Skeletal muscle cell (primary cell): ENCODE measurements around the gene SEC23B.

Experiments used
- DNase-seq: peaks from one replicate; pipeline ENCODE4 v3.0.0-alpha.2; 2010; ENCODE audit warnings: low read depth
- H3K4me3 ChIP-seq: 2 replicates; pipeline ENCODE4 v1.5.1; 2011; ENCODE audit warnings: low read depth, mild to moderate bottlenecking, control low read depth, low read length, moderate library complexity

SEC23B gene

DNA sequence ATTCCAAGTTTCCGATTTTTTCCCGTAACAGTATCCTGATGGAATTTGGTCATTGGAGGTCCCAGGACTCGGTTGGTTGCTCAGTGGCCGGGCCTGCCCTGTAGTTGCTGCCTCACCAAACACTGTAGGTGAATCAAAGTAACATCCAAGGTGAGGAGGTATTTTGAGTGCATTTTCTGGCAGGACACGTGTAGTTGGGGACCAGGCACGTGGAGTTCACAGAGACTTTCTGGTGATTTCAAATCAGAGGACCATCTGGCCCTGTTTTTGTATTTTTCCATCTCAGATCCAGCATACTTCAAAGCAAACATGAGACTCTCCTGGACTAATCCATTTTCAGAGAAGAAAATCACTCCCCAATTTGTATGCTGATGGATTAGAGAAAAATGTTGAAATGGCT lies 70.2 kb downstream of the SEC23B start:
- H3K4me3 ChIP-seq: no peak overlapping the region
- DNase-seq: no peak

DNA sequence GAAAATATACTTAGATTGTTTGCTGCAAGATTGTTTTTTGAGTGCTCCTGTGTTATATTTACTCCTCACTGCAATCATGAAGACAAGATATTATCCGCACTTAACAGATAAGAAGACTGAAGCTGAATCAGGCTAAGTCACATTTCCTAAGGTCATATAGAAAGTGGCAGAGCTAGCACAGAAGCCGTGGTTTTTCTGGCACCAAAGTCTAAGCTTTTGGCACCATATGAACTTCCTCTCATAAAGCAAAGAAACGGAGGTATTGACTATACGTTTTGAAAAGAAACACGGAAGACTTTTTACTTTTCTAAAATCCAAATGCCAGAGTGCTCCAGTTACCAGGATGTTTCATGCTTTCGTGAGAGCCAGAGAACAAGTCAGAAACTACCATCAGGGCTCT lies 70.8 kb downstream of the SEC23B start:
- no peak overlapping the region for H3K4me3 ChIP-seq

DNA sequence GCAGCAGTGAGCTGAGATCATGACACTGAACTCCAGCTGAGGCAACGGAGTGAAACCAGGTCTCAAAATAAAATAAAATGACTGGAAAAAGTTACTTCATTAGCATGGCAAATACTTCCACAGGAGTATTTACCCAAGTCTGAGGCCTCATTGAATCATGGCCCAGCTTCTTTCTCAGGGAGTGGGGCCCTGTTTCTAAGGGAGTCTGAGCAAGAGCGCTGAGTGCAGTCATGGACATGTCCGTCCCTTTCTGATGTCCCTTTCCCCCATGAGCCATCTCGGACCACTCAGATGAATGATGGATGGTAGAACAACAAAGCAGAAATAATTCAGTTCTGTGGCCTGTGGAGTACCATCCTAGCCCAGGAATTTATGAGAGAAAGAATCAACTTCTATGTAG lies 72.3 kb downstream of the SEC23B start:
- DNase-seq: no peak
- no peak overlapping the region for H3K4me3 ChIP-seq

More for the DNA sequence above, 70.8 kb downstream of the SEC23B start:
- no peak for DNase-seq

DNA sequence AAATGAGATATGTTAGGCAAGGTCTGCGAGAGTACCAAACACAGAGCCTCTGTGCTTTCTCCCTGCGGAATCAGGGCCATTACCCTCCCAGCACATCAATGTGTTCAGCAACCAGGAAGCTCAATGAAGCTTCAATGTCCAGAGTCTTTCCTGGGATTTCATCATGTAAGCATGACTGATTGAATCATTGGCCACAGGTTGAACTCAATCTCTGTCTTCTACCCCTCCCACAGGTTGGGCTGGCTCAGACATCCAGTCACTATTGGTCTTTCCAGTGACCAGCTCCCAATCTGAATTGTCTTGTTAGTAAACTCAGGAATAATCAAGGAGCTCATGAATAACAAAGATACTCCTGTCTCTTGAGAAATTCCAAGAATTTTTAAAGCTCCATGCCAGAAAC lies 77.4 kb downstream of the SEC23B start:
- DNase-seq: peak; percentile 56
- no peak overlapping the region for H3K4me3 ChIP-seq

DNA sequence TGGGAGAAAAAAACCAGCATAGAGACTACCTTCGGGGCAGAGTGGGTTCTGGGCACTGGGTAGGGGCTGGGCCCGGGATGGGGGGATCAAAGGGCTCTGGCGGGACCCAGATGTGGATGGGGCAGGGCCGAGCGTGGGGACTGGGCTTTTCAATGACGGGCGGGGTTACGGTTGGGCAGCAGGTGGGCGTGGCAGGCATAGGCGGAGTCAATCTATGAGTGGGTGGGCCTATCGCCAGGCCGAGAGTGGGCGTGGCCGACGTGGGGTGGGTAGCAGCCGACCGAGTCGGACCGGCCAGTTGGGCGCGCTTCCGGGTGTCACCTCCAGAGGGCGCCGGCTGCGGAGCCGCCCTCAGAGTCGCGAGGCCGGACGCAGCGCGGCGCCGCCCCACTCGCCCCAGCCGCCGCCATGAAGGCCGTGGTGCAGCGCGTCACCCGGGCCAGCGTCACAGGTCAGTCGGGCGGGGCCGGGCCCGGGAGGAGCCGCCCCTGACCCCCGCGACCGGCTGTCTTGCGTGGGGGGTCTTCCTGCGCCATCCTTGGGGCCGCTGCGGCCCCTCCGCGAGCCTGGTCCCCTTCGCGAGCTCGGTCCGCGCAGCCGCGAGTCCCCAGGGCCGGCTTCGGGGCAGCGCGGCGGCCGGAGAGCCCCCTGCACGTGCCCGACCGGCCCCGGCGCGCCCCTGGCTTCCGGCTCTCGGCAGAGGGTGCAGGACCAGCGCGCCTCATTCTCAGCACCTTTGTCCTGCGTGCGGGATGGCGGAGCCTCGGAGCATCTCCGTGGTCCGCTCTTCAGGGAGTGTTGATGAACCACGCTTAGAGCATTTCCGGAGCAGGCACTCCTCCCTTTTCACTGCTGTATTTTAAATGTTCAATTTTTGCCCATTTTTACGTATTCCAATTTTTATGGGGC lies 80.2 kb downstream of the SEC23B start, which contains the start of gene DTD1:
TSS of gene DTD1 (plus strand) at position 390 of the 909 bp plus-strand sequence. CDS start at position 409, 19 bp downstream.
- peak; percentile 52 for DNase-seq

DNA sequence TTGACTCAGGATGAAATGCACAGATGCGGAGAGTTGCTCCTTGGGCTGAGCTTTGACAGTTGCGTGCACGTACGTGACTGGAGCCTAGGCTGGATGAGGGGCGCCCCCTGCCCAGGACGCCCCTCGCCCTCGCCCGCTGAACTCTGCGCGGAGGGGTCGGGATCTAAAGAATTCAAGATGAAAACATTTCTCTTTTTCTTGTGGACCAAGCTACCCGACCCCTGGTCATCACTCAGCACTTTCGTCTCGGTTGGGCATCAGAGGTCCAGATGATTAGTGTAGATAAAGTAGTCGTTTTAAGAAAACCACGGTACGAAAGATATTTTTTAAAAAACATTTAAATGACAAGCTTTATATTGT lies 80.8 kb downstream of the SEC23B start:
- H3K4me3 ChIP-seq: peak overlapping the region; percentile 69
- no peak for DNase-seq

More for the DNA sequence above, 80.2 kb downstream of the SEC23B start, which contains the start of gene DTD1:
- H3K4me3 ChIP-seq: peak within 1 kb of the TSS; percentile 69

DNA sequence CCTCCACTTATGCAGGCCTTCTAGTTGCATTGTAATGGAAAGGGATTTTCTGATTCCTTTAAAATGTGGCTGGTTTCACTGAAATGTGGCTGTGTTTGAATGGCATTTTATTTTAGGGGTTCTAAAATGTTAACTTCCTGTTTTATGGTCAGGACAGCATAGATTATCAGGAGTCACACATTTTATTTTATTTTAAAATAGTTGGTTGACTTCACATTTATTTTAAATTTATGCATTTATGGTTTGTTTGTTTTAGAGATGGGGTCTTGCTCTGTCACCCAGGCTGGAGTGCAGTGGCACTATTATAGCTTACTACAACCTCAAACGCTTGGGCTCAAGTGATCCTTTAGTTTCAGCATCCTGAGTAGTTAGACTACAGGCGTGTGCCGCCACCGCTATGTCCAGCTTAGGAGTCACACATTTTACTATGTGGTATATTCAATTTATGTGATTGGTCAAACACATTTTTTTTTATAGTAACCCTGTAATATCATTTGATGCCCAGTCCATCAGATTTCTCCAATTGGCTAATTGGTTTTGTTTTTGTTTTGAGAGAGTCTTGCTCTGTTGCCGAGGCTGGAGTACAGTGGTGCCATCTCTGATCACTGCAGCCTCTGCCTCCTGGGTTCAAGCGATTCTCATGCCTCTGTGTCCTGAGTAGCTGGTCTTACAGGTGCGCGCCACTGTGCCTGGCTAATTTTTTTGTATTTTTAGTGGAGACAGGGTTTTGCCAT lies 82.4 kb downstream of the SEC23B start:
- H3K4me3 ChIP-seq: no peak overlapping the region
- DNase-seq: no peak

DNA sequence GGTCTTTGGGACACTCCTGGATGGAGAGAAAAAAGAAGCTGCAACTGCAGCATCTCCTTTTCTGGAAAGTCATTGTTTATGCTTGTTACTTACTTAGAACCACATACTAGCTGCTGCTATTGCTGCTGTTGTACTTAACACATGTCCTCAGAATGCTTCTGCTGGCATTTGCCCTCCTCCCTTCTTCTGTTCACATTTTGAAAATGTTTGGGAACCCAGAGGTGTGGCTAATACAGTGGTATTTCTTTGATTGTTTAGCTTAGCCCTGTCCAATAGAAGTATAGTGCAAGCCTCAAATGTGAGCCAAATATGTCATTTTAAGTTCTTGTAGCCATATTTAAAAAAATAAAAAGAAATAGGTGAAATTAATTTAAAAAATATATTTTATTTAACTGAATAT lies 88.5 kb downstream of the SEC23B start:
- DNase-seq: no peak
- H3K4me3 ChIP-seq: no peak overlapping the region

DNA sequence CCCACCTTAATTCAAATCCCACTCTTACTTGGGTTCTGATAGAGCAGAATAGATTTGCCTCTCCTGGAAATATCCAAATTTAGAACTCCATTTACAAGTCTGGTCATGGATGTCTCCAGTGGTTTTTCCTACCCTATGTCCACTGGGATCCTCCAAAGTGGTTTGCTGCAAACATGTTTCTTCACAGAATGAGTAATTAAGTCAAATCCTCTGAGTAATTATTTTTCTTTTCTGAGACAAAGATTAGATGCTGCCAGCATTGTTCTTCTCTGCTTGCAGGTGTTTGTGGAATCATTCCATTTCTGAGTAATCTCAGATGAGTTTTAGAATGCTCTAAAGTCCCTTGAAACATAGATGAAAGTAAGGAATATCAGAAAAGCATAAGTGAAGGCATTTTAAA lies 102.0 kb downstream of the SEC23B start:
- no peak for DNase-seq
- H3K4me3 ChIP-seq: no peak overlapping the region
